GM21447 (cell line): ENCODE results near the gene FOXP3.
"Not testable (repeated sequence)": the region's sequence is repeated elsewhere in the genome, so short reads cannot be mapped to it uniquely, and the experiment has no call there.

Experiments used
- ATAC-seq: cut with Tn5 transposase; IDR thresholded peaks from one replicate; pipeline ENCODE4 v1.9.1; 2021; ENCODE audit not compliant: unreplicated experiment

FOXP3 gene, protein sequence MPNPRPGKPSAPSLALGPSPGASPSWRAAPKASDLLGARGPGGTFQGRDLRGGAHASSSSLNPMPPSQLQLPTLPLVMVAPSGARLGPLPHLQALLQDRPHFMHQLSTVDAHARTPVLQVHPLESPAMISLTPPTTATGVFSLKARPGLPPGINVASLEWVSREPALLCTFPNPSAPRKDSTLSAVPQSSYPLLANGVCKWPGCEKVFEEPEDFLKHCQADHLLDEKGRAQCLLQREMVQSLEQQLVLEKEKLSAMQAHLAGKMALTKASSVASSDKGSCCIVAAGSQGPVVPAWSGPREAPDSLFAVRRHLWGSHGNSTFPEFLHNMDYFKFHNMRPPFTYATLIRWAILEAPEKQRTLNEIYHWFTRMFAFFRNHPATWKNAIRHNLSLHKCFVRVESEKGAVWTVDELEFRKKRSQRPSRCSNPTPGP

DNA sequence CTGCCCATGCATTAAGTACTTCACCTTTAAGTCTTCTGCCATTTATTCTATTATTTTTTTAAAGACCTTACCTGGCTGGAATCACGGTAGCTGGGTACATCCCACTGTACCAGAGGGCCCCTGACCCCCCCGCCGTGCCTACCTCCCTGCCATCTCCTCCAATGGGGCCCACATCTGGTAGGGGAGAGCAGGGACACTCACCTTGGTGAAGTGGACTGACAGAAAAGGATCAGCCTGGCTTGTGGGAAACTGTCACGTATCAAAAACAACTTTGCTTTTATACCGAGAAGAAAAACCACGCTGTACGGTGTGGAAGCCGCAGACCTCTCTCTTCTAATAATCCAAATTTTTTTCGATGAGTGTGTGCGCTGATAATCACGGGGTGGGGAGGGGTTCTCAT lies at the start of gene FOXP3:
FOXP3 (minus strand) TSS at position 251 of the 400 bp plus-strand sequence. CDS start 6,205 bp downstream, outside the sequence.
- ATAC-seq = no peak

DNA sequence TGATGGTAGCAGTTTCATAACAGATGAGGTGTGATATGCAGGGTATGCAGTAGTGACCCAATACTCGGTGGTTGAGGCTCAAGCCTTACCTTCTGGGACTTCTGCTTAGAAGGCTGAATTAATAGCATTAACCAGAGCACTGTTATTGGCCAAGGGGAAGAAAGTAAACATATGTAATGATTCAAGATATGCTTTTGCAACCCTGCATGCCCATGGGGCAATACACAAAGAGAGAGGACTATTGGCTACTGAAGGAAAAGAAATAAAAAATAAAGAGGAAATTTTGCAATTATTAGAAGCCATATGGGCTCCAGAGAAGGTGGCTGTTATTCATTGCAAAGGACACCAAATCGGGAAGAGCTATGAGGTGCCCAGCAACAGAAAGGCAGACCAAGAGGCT lies 47.7 kb upstream of the FOXP3 start:
- ATAC-seq = no peak

DNA sequence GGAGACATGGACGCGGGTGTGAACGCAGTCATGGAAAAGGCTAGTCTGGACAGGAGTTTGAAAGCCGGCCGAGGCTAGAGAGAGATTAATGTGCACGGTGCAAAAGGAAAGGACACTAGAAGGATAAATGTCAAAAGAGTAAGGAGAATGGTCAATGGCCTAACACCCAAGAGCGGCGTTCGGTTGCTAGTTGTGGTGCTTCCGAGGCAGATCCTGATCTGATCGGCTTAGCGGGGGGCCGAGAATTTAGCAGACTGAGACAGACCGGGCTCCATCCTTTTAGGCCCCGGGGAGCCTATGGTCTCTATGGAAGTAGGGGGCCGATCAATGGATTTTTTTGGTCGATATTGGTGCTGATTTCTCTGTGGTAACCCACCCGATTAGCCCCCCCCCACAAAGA lies 45.9 kb upstream of the FOXP3 start:
- ATAC-seq = no peak

DNA sequence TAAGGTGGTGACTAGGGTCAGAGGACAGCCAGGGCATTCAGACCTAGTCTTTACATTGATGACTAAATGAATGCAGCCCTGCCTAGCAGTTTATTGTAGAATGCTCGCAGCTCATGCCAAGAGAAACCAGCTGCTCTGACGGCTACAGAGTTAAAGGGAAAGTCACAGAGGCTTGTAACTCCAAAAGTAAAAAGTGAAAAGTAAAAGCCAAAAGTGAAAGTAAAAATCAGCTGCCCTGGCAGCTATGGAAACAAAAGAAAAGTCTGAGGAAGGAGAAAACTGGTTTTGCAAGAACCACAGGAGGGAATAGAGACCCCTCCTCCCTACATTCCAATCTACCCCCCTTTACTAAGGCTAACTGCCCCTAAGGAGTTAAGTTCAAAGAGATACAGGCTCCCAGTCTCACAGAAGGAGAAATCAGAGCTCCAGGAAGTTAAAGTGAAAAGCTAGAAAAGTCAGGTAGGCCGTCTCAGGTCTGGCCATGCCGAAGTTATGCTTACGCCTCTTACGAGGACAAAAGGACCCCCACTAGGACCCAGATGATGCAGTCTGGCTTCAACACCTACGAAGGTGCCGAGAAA lies 45.0 kb upstream of the FOXP3 start:
- ATAC-seq = no peak

DNA sequence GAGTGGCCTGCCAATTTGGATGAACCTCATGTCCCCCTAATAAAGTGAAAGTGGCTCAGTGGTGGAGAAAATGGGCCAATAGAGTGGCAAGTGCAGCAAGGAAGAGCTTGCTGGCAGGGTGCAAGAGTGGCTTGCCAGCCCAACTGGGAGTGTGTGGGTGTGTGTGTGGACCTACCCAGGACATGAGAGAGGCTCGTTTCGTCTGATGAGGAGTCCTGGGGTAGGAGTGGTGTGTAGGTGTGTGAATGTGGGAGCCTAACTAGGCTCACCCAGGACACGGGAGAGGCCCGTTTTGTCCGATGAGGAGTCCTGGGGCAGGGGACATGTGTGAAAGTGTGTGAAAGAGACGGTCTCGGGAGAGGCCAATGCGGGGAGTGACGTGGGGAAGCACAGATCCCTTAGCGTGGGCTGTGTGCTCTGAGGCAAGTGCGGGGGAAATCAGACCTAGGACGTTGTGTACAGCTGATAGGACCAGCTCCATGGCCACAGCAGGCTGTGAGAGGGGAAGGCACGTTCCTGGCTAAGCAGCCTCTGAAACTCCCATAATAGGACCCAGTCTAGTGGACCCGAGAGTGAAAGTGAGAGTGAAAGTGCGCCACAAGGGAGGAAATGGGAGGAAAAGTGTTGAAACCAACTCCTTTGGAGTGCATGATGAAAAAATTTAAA lies 44.2 kb upstream of the FOXP3 start:
- no peak for ATAC-seq

DNA sequence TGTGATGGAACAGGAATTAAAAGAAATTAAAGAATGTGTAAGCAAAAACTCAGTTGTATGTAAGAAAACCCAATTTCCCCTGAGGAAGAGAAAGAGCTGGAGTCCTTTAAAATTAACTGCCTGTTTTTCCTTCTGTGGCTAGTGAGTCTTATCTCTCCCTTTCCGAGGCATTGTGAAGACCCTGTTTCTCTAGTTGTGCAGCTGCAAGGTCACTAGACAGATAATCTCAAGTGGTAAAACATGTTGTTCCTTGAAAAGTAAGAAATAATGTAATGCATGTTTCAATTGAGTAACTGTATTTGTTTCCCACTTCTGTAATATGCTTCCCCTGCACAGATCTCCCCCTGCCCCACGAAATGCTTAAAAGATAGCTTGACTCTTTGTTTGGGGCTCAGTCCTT lies 43.3 kb upstream of the FOXP3 start:
- ATAC-seq = not testable (repeated sequence)

DNA sequence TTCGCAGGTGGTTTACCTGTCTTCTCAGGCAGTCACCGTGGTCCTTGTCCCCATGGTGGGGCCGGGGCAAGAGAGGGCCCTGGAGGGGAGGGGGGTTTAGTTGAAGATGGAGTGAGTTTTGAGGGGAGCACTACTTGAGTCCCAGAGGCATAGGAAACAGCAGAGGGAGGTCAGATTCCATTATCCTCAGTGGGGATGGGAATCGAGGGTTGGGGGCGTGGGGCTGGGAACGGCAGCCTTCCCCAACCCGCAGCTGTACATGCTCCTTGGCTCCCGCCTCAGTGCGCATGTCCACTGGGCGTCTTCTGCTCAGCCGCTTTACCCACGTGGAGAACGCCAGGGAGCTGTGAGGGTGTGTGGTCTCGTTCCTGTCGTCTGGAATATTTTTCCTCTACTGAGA lies 38.8 kb upstream of the FOXP3 start, which contains the start of gene GAGE10:
GAGE10 (plus strand) TSS at position 301 of the 400 bp plus-strand sequence. CDS start 1,214 bp downstream, outside the sequence.
- ATAC-seq = no peak

DNA sequence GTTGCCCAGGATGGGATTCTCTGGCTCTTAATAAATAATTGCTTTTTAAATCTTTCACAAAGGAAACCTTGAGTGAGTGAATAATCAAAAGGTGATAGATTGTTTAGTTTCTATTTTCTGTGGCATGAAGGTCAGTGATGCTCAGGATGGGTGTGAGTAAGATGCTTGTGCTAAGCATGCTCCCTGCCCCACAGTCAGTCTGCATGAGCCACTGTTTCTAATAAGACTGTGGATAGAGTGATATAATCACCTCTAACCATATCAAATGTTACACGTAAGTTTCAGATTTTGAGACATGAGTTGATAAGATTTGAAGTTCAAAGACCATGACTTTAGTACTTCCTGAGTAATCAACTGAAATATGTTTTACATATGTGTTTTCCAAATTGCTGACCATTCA lies 36.2 kb upstream of the FOXP3 start:
- ATAC-seq = no peak

DNA sequence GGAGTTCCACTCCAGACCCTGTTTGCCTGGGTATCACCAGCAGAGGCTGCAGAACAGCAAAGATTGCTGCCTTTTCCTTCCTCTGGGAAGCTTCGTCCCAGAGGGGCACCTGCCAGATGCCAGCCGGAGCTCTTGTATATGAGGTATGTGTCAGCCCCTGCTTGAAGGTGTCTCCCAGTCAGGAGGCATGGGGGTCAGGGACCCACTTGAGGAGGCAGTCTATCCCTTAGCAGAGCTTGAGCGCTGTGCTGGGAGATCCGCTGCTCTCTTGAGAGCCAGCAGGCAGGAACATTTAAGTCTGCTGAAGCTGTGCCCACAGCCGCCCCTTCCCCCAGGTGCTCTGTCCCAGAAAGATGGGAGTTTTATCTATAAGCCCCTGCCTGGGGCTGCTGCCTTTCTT lies 34.8 kb upstream of the FOXP3 start:
- ATAC-seq = not testable (repeated sequence)

DNA sequence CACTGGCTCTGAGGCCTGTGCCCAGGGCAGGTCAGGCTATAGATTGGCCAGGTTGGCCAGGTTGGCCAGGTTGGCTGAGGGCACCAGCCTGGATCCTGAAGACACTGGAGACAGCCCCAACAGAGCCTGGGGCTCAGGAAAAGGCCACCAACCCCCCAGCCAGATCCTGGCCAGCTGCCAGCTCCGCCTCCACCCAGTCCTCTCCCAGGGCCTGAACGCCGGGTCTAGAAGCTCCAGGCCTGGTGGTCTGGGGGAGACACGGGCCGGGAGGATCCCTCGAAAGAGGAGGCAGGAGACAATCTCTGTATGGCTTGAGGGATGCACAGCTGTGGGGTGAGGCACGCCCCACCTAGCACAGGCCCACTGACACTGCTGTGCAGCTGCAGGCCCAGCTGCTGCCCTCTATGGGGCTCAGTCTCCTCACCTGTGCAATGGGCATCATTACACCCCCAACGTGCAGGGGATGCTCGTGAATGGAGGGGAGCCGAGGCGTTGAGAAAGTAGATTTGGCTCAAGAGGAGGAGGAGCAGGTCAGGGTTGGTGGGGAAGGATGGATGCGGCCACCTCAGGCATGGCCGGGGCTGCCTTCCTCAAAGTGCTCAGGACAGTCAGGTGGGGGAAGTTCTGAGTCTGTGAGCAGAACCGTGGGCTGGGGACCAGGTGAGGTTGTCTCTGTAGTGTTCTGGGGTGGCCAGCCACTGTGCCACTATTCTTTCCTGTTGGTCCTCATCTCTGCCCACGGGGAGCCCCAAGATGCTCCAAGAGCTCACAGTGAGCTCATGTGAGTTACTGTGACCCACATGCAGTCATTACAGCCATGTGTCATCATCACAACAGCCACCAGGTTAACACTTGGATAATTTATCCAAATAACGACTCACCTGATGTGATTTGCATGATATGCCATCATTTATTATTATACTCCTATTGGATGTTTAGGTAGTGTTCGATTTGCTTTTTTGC lies 28.2 kb upstream of the FOXP3 start:
- ATAC-seq = no peak

DNA sequence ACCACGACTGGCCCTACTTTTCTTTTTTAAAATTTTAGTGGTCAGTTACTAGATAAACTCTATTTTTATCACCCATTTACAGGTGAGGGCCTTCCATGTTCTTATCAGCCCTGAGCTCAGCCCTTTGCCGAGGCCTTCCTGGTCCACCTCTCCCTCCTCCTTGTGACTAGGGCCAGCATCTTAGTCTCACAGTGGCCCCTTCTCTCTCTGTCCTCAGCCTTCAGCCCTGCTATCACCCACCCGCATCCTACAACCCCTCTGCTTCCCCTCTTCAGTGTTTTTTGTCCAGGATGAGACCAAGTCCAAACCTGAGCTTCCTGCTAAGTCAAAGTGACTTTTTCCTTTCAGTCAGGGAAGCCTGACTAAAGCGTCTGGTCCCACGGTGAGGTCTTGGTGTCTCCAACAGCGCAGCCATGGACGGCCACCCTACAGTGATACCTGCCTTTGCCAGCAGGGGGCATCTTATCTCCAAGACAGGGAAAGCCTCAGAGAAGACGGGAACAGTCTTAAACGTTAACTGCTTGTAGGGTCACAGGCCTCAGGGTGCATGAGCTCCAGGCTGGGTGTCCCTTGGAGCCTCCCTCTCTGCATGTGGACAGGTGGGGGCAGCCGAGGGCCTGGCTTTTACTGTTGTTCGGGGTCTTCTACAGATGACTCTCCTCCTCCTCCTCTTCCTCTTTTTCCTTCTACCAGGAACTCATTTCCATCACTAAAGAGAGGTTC lies 27.3 kb upstream of the FOXP3 start:
- ATAC-seq = no peak

DNA sequence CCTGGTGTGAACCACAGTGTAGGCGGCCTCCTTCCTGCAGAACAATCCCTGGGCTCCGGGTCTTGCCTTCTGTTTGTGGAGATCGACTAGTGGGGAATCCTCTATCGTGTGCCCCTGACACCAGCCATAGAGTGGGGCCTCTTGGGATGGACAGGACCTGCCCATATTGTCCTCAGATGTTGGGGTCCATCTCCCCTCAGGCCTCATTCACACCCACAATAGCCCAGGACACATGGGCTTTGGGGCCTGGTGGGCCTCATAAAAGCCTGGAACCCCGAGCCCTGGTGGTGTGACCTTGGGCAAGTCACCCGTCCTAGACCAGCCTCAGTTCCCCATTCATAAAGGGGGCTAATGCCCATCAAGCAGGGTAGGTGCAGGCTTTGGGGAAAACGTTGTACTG lies 25.7 kb upstream of the FOXP3 start:
- ATAC-seq = no peak

DNA sequence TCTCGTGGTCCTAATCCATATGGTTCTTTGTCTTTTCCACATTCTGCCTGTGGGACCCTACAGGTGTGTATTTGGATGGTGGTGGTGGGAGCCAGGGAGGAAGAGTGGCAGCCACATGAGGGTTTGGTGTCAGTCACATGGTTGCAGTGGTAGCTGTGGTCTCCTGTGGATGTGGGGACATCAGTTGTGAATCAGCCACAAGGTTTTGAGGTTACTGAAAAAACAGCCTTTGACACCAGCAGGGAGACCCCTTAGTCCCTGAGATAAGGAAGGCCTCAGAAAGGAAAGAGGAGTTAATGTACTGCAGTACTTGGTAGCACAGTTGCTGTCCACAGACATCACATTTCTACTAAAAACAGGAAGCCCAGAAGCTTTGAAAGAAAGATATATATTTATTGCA lies 23.2 kb upstream of the FOXP3 start:
- no peak for ATAC-seq

DNA sequence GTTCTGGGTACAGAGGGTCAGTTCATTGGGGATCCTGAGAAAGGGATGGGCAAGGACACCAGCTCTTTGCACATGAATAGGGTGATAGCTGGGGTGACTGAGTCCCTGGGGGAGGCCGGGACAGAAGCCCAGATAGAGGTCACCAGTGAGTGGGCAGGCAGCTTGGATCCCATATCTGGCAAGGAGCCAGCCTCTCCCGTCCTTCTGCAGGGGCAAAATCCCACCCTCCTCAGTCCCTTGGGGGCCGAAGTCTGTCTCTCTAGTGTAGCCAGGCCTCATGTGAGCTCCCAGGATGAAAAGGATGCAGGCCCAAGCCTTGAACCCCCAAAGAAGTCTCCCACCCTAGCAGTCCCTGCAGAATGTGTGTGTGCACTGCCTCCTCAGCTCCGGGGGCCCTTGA lies 22.1 kb upstream of the FOXP3 start:
- no peak for ATAC-seq

DNA sequence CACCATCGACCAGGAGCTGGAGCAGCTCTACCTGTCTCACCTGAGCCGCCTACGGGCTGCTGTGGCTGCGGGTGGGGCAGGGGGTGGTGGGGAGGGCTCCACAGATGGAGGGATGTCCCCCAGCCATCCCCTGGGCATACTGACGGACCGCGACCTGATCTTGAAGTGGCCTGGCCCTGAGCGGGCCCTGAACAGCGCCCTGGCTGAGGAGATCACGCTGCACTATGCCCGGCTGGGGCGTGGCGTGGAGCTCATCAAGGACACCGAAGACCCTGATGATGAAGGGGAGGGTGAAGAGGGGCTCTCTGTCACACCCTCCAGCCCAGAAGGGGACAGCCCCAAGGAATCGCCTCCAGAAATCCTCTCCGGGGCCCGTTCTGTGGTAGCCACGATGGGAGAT lies 21.6 kb upstream of the FOXP3 start:
- ATAC-seq = no peak

DNA sequence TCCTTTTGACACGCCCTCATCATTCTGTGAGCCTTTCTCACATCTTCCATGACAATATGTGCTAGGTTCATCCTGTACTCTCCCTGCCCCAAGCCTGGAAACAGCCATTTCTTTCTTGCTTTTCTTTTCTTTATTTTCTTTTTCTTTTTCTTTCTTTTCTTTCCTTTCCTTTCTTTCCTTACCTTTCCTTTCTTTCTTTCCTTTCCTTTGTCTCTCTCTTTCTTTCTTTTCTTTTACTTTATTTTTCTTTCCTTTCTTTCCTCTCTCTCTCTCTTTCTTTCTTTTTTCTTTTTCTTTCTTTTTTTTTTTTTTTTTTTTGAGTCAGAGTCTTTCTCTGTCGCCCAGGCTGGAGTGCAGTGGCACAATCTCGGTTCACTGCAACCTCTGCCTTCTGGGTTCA lies 19.7 kb upstream of the FOXP3 start:
- no peak for ATAC-seq

DNA sequence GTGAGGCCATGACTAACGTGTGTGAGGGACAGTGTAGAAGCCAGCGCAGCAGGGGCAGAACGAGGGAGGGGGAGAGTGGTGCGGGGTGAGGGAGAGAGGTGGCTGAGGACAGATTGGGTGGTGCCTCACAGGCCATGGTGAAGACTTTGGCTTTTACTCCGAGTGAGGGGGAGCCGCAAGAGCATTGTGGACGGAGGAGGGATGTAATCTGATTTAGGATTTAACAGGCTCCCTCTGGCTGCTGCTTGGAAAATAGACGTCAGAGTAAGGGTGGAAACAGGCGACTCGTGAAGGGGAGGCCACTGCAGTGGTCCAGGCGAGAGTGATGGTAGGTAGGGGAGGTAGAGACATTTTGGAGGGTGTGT lies 18.1 kb upstream of the FOXP3 start:
- ATAC-seq = no peak

DNA sequence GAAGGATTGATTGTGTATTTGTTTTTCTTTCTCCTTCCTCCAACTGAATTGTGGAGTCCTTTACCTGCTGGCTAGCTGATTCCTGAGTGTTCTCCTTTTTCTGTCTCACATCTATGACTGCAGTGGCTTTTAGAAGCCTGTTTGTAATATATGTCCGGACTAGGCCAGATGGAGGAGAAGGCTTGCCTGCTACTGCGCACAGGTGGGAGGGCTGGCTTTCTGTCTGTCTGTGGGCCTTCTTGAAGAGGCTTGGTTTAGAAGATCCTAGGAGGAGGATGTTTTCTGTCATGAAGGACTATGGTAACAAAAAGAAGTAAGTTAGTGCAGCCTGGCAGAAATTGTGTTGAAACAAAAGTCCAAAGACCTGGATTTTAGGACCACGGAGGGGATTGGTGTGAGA lies 13.6 kb upstream of the FOXP3 start:
- no peak for ATAC-seq

DNA sequence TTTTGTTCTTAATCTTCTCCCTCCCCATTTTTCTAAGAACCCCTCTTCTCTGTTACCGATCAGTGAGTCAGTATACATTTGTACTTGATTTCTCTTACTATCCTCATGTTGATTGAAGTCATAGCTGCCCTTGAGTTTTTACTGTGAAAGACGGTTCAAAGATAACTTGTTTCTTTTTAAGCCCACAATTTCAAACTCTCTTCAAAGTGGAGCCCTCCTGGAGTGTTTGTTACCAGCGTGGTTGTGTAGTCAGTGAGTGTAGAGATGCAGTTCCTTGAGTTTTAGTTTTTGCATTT lies 13.0 kb upstream of the FOXP3 start:
- no peak for ATAC-seq

DNA sequence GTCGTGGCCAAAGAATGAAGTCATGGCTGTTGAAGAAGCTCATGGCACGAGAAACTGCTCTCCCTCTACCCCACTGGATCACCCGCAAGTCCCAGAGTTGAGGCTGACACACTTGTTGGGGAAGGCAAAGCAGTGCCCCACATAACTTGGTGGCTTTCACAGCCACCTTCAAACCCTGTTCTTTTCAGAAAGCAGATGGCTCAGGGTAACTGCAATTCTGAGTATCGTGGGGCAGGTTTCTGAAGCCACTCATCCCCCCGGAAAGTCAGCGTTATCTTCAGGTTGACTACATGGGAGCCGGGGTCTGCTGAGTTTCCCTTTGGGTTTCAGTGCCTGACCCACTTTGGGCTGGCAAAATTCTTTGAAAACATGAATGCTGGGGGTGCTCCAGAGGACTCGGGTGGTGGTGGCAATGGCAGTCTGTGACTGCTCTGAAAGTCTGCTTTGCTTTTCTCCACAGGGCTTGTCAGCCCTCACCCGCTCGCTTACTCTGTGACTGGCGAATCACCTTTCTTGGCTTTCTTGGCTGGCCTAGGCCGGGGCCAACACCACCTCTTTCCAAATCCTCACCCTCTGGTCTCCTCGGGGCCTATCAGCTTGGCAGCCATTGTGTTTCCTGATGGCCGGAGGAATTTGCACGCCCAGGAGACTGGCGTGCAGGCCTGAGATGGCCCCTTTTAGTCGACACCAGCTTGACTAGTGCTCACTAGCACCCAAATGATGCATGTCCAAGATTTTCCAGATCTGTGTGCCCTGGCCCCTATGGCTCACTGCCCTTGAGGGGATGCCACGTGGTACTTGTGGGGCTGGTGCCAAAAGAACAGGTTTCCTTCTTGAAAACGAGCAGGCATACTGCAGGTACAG lies 12.4 kb upstream of the FOXP3 start:
- no peak for ATAC-seq
